Mesendoderm (in vitro differentiated cells): ENCODE measurements around the gene SPON2.

Experiments used
- DNase-seq: peaks from one replicate; pipeline ENCODE4 v3.0.0; 2013
- H2AK5ac ChIP-seq: 2 replicates; pipeline ENCODE4 v1.6.1; 2013; ENCODE audit warnings: low read length, inconsistent platforms
- H2BK120ac ChIP-seq: 2 replicates; pipeline ENCODE4 v1.6.1; 2013; ENCODE audit warnings: low read depth, mild to moderate bottlenecking, low read length, moderate library complexity, mixed read lengths
- H2BK15ac ChIP-seq: replicated peaks from 2 replicates; pipeline ENCODE4 v1.6.1; 2013; ENCODE audit warnings: low read depth, mild to moderate bottlenecking, moderate library complexity
- H2BK5ac ChIP-seq: 2 replicates; pipeline ENCODE4 v1.6.1; 2013; ENCODE audit warnings: low read length, inconsistent platforms
- H3K18ac ChIP-seq: 2 replicates; pipeline ENCODE4 v1.6.1; 2013; ENCODE audit warnings: mild to moderate bottlenecking, low read length, mixed read lengths
- H3K23ac ChIP-seq: one replicate; pipeline ENCODE4 v1.6.1; 2013; ENCODE audit warnings: low read length
- H3K27ac ChIP-seq: 2 replicates; pipeline ENCODE4 v1.5.1; 2013; ENCODE audit warnings: low read depth, mild to moderate bottlenecking, inconsistent platforms, low read length, moderate library complexity
- H3K27me3 ChIP-seq: 2 replicates; pipeline ENCODE4 v1.6.1; 2013; ENCODE audit warnings: low read length, control low read depth, mild to moderate bottlenecking, inconsistent platforms; ENCODE audit not compliant: insufficient read depth, poor library complexity
- H3K36me3 ChIP-seq: 2 replicates; pipeline ENCODE4 v1.6.1; 2013; ENCODE audit warnings: low read length, inconsistent platforms; ENCODE audit not compliant: control insufficient read depth, insufficient read depth
- H3K4ac ChIP-seq: one replicate; pipeline ENCODE4 v1.6.1; 2013; ENCODE audit warnings: low read depth, mild to moderate bottlenecking, low read length, moderate library complexity
- H3K4me1 ChIP-seq: 2 replicates; pipeline ENCODE4 v1.6.1; 2013; ENCODE audit warnings: low read depth, low read length, inconsistent platforms; ENCODE audit not compliant: control insufficient read depth
- H3K4me2 ChIP-seq: 2 replicates; pipeline ENCODE4 v1.6.1; 2013; ENCODE audit warnings: low read length
- H3K4me3 ChIP-seq: 2 replicates; pipeline ENCODE4 v1.5.1; 2013; ENCODE audit warnings: mild to moderate bottlenecking, low read length
- H3K56ac ChIP-seq: one replicate; pipeline ENCODE4 v1.6.1; 2013; ENCODE audit warnings: low read length
- H3K79me1 ChIP-seq: 2 replicates; pipeline ENCODE4 v1.6.1; 2013; ENCODE audit warnings: low read length, inconsistent platforms
- H3K79me2 ChIP-seq: 2 replicates; pipeline ENCODE4 v1.6.1; 2013; ENCODE audit warnings: mild to moderate bottlenecking, low read length; ENCODE audit not compliant: control insufficient read depth, insufficient read depth
- H3K9ac ChIP-seq: 2 replicates; pipeline ENCODE4 v1.6.1; 2013; ENCODE audit warnings: low read length, inconsistent platforms
- H4K5ac ChIP-seq: one replicate; pipeline ENCODE4 v1.6.1; 2013; ENCODE audit warnings: low read length
- H4K8ac ChIP-seq: one replicate; pipeline ENCODE4 v1.6.1; 2013; ENCODE audit warnings: low read depth, mild to moderate bottlenecking, control low read depth, low read length, moderate library complexity
- WGBS: extraction: QIAGEN DNeasy Blood & Tissue Kit; methylation state at CpG from one replicate; pipeline ENCODE4 v1.1.7; 2013; ENCODE audit warnings: low lambda C conversion rate, missing lambda C conversion rate; ENCODE audit not compliant: insufficient coverage; ENCODE audit errors: extremely low coverage; 5-methylcytosine and 5-hydroxymethylcytosine counted together

SPON2 gene

GRCh38 chr4:1203026-1203616, 30.7 kb upstream of the SPON2 start:
- no peaks in the 10 kb centered on the region for H3K79me1 ChIP-seq
- no peak overlapping the region for H3K4ac ChIP-seq
- H3K4me2 ChIP-seq: no peak overlapping the region
- H3K23ac ChIP-seq: no peak overlapping the region
- WGBS: no CpG with 5 or more reads among the region's 13 CpGs
- H3K56ac ChIP-seq: no peak overlapping the region
- H3K79me2 ChIP-seq: no peaks in the 10 kb centered on the region
- H2BK5ac ChIP-seq: no peak overlapping the region
- no peaks in the 10 kb centered on the region for H3K36me3 ChIP-seq
- H3K4me1 ChIP-seq: no peaks in the 10 kb centered on the region
- H3K4me3 ChIP-seq: no peak overlapping the region
- H4K8ac ChIP-seq: no peak overlapping the region
- H3K9ac ChIP-seq: no peak overlapping the region
- H3K27me3 ChIP-seq: no peaks in the 10 kb centered on the region
- H3K18ac ChIP-seq: no peak overlapping the region
- no peak overlapping the region for H3K27ac ChIP-seq
- H2BK15ac ChIP-seq: no peak overlapping the region
- DNase-seq: no peak
- H4K5ac ChIP-seq: no peak overlapping the region
- no peak overlapping the region for H2AK5ac ChIP-seq
- H2BK120ac ChIP-seq: no peak overlapping the region

GRCh38 chr4:1202526-1203011, 30.2 kb upstream of the SPON2 start:
- H4K5ac ChIP-seq: no peak overlapping the region
- no peak overlapping the region for H3K27ac ChIP-seq
- H3K23ac ChIP-seq: no peak overlapping the region
- H3K4me2 ChIP-seq: no peak overlapping the region
- H3K4ac ChIP-seq: no peak overlapping the region
- H3K56ac ChIP-seq: no peak overlapping the region
- H3K9ac ChIP-seq: no peak overlapping the region
- no peaks in the 10 kb centered on the region for H3K4me1 ChIP-seq
- no peak overlapping the region for H2BK15ac ChIP-seq
- no peak overlapping the region for H3K4me3 ChIP-seq
- WGBS: no CpG with 5 or more reads among the region's 19 CpGs
- H3K27me3 ChIP-seq: no peaks in the 10 kb centered on the region
- no peak overlapping the region for H3K18ac ChIP-seq
- no peak overlapping the region for H4K8ac ChIP-seq
- H3K79me2 ChIP-seq: no peaks in the 10 kb centered on the region
- no peak for DNase-seq
- H3K36me3 ChIP-seq: no peaks in the 10 kb centered on the region
- H2AK5ac ChIP-seq: no peak overlapping the region
- no peaks in the 10 kb centered on the region for H3K79me1 ChIP-seq
- no peak overlapping the region for H2BK5ac ChIP-seq
- H2BK120ac ChIP-seq: no peak overlapping the region

- Histone ChIP-seq H3K56ac (no peak overlapping the region), H3K23ac (no peak overlapping the region), H3K4ac (no peak overlapping the region), H3K4me2 (no peak overlapping the region), H2BK120ac (no peak overlapping the region), H2AK5ac (no peak overlapping the region), H3K9ac (no peak overlapping the region), H2BK5ac (no peak overlapping the region), H3K4me3 (no peak overlapping the region), H3K79me2 (no peaks in the 10 kb centered on the region), H4K5ac (no peak overlapping the region), H2BK15ac (no peak overlapping the region), H4K8ac (no peak overlapping the region), H3K27me3 (no peaks in the 10 kb centered on the region), H3K79me1 (no peaks in the 10 kb centered on the region), H3K36me3 (no peaks in the 10 kb centered on the region), H3K27ac (no peak overlapping the region), H3K18ac (no peak overlapping the region), H3K4me1 (no peaks in the 10 kb centered on the region)
- no CpG with 5 or more reads among the region's 26 CpGs for WGBS
- DNase-seq: no peak
Measured at GRCh38 chr4:1201851-1202525, 29.6 kb upstream of the SPON2 start.

DNA sequence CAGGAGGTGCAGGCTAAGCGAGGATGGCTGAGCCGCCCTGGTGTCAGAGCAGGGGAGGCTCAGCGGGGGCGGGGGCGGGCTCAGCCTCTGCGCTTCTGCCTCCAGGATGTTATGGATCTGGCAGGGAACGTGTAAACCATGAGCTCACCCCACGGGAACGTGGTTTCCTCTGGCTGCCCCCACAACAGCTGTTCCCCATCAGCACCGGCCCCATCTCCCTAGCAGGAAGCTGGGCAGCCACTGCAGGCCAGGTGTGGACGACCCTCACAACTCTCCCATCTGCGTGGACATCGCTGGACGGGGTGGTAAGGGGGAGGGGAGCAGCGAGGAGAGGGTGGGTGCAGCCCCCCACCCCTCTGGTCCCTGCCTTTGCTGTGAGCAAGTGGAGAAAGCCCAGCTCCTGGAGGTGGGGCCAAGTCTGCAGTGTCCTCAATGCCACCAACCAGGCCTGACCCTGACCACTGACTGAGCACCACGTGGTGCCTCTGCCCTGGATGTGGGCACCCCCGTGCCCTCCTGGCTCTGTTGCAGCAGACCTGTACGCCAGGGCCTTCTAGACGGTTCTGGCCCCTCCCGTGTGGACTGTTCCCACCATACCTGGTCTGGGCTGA, 28.1 kb upstream of the SPON2 start:
- no peak overlapping the region for H2AK5ac ChIP-seq
- no peak overlapping the region for H3K4me2 ChIP-seq
- H3K4ac ChIP-seq: no peak overlapping the region
- H2BK120ac ChIP-seq: no peak overlapping the region
- no peaks in the 10 kb centered on the region for H3K79me2 ChIP-seq
- no peaks in the 10 kb centered on the region for H3K4me1 ChIP-seq
- H3K23ac ChIP-seq: no peak overlapping the region
- no peak overlapping the region for H4K8ac ChIP-seq
- no peak overlapping the region for H3K27ac ChIP-seq
- H3K79me1 ChIP-seq: no peaks in the 10 kb centered on the region
- H2BK15ac ChIP-seq: no peak overlapping the region
- no CpG with 5 or more reads among the region's 20 CpGs for WGBS
- H3K36me3 ChIP-seq: no peaks in the 10 kb centered on the region
- no peak overlapping the region for H3K18ac ChIP-seq
- H2BK5ac ChIP-seq: no peak overlapping the region
- H4K5ac ChIP-seq: no peak overlapping the region
- no peak overlapping the region for H3K4me3 ChIP-seq
- peak; percentile 24 for DNase-seq
- H3K9ac ChIP-seq: no peak overlapping the region
- no peaks in the 10 kb centered on the region for H3K27me3 ChIP-seq
- no peak overlapping the region for H3K56ac ChIP-seq

DNA sequence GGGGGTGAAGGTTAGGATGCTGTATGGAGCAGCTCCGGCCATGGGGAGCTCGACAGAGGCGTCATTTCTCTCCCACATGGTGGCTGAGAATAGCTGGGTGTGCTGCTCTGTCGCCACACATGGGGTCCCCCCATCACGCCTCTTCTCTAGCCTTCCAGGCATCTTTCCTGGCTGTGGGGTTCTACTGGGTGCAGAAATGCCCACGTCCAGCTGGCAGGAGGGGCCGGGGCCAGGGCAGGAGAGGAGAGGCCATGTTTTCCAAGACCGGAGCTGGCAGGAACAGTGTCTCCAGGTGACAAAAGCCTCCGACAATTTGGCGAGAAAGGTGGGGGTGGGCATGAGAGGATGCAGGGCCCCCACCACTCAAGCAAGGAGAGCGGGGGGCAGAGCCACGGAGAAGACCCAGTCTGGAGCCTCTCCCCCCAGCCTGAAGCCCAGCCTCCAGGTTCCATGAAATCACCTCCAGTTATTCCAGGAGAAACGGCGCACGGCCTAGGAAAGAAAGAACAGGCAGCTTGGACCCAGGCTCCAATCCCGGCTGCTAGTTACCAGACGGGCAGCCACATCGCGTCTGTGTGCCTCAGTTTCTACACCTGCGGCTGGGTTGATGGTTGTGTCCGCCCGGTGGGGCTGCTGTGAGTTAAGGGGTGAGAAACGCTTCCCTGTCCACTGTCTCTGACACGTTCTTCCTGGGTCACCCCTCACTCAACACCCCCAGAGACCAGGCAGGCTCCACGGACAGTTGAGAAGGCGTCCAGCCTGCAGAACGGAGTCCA, 27.4 kb upstream of the SPON2 start:
- Histone ChIP-seq H3K27me3 (no peaks in the 10 kb centered on the region), H4K8ac (no peak overlapping the region), H3K9ac (no peak overlapping the region), H3K4me3 (no peak overlapping the region), H3K27ac (no peak overlapping the region), H3K4ac (no peak overlapping the region), H3K4me2 (no peak overlapping the region), H3K18ac (no peak overlapping the region), H2AK5ac (no peak overlapping the region), H2BK15ac (no peak overlapping the region), H4K5ac (no peak overlapping the region), H3K79me2 (no peaks in the 10 kb centered on the region), H3K79me1 (no peaks in the 10 kb centered on the region), H3K36me3 (no peaks in the 10 kb centered on the region), H3K56ac (no peak overlapping the region), H3K4me1 (no peaks in the 10 kb centered on the region), H2BK5ac (no peak overlapping the region), H3K23ac (no peak overlapping the region), H2BK120ac (no peak overlapping the region)
- DNase-seq: no peak
- no CpG with 5 or more reads among the region's 27 CpGs for WGBS
